Astrocyte (in vitro differentiated cells and primary cell): ENCODE measurements around the gene PRSS16. TPM values are rescaled to one million over a fixed set of nuclear protein-coding genes. Genes with fewer than 3 reads are reported as not detected.
A peak's percentile ranks its signal among the peaks of the same experiment; 100 is the strongest.

Experiments
- DNase-seq: peaks from one replicate; pipeline ENCODE4 v3.0.0-alpha.2; 2010; ENCODE audit warnings: low read depth
- FAIRE-seq: peaks from 2 replicates; lab custom pipeline; 2011; peaks lifted over from hg19 to GRCh38; lab: Jason Lieb, UNC
- H2AFZ ChIP-seq: 2 replicates; pipeline ENCODE4 v1.6.0; 2012; ENCODE audit warnings: low read depth, low read length, inconsistent platforms
- H3K27ac ChIP-seq: 2 replicates; pipeline ENCODE4 v1.5.1; 2011; ENCODE audit warnings: low read depth, low read length, inconsistent platforms
- H3K27me3 ChIP-seq: 2 replicates; pipeline ENCODE4 v1.6.0; 2011; ENCODE audit warnings: low read length, inconsistent platforms; ENCODE audit not compliant: insufficient read depth
- H3K36me3 ChIP-seq: 2 replicates; pipeline ENCODE4 v1.5.1; 2011; ENCODE audit warnings: low read length, inconsistent platforms; ENCODE audit not compliant: insufficient read depth
- H3K4me1 ChIP-seq: 2 replicates; pipeline ENCODE4 v1.5.1; 2011; ENCODE audit warnings: low read length, inconsistent platforms; ENCODE audit not compliant: insufficient read depth
- H3K4me2 ChIP-seq: 2 replicates; pipeline ENCODE4 v1.6.0; 2012; ENCODE audit warnings: low read length, inconsistent platforms
- H3K4me3 ChIP-seq: 2 replicates; pipeline ENCODE4 v1.5.1; 2011; ENCODE audit warnings: low read depth, mild to moderate bottlenecking, low read length, inconsistent platforms; ENCODE audit not compliant: insufficient read depth
- H3K79me2 ChIP-seq: 2 replicates; pipeline ENCODE4 v1.6.0; 2012; ENCODE audit warnings: mild to moderate bottlenecking, low read length, inconsistent platforms; ENCODE audit not compliant: insufficient read depth
- H3K9ac ChIP-seq: 2 replicates; pipeline ENCODE4 v1.6.0; 2012; ENCODE audit warnings: mild to moderate bottlenecking, low read length, inconsistent platforms
- H3K9me3 ChIP-seq: 2 replicates; pipeline ENCODE4 v1.5.1; 2012; ENCODE audit warnings: low read depth, mild to moderate bottlenecking, low read length, inconsistent platforms; ENCODE audit not compliant: insufficient read depth
- H4K20me1 ChIP-seq: 2 replicates; pipeline ENCODE4 v1.6.0; 2012; ENCODE audit warnings: low read length, inconsistent platforms; ENCODE audit not compliant: insufficient read depth
- H3K27ac Mint-ChIP-seq: one replicate; pipeline ENCODE4 v1.8.0; 2021; ENCODE audit warnings: mild to moderate bottlenecking, mixed read lengths; ENCODE audit not compliant: unreplicated experiment
- H3K27me3 Mint-ChIP-seq: one replicate; pipeline ENCODE4 v1.8.0; 2021; ENCODE audit warnings: low read depth, mixed read lengths; ENCODE audit not compliant: unreplicated experiment
- H3K36me3 Mint-ChIP-seq: one replicate; pipeline ENCODE4 v1.8.0; 2021; ENCODE audit warnings: low read depth, mixed read lengths; ENCODE audit not compliant: unreplicated experiment
- H3K4me1 Mint-ChIP-seq: one replicate; pipeline ENCODE4 v1.8.0; 2021; ENCODE audit warnings: low read depth, mixed read lengths; ENCODE audit not compliant: unreplicated experiment
- H3K4me3 Mint-ChIP-seq: one replicate; pipeline ENCODE4 v1.8.0; 2021; ENCODE audit warnings: mild to moderate bottlenecking, moderate library complexity, mixed read lengths; ENCODE audit not compliant: unreplicated experiment
- H3K9me3 Mint-ChIP-seq: one replicate; pipeline ENCODE4 v1.8.0; 2021; ENCODE audit warnings: mild to moderate bottlenecking, mixed read lengths; ENCODE audit not compliant: unreplicated experiment
- EZH2 ChIP-seq: IDR thresholded peaks from 2 replicates; pipeline ENCODE4 v1.6.1; 2012; ENCODE audit warnings: mild to moderate bottlenecking, low read length, inconsistent platforms; ENCODE audit not compliant: insufficient read depth
- total RNA-seq: library from RNA; stranded (reverse); gene quantifications from 2 replicates; pipeline ENCODE4 v1.2.1, GENCODE V29; 2021
- TF ChIP-seq, protein P1 (sequence below): IDR thresholded peaks from 2 replicates; pipeline ENCODE4 v1.5.1; 2011; ENCODE audit warnings: low read depth, mild to moderate bottlenecking, inconsistent platforms, low read length, moderate library complexity; ENCODE audit not compliant: insufficient read depth

Gene PRSS16
- total RNA-seq, 1 donor from 2014 or later = 2.3 TPM

GRCh38 chr6:27290065-27290849, 42.8 kb downstream of the PRSS16 start:
- no peak overlapping the region for H3K9ac ChIP-seq
- no peaks in the 10 kb centered on the region for H3K36me3 ChIP-seq
- H3K9me3 Mint-ChIP-seq = no peaks in the 10 kb centered on the region
- peaks cover 12% of the 10 kb centered on the region for H3K4me1 Mint-ChIP-seq
- H3K27me3 Mint-ChIP-seq = peaks cover 24% of the 10 kb centered on the region
- DNase-seq (peak; percentile 31), FAIRE-seq (peak; percentile 20)
- H3K4me2 ChIP-seq = peak overlapping the region; percentile 60
- no peaks in the 10 kb centered on the region for H4K20me1 ChIP-seq
- H3K27me3 ChIP-seq = peaks cover 47% of the 10 kb centered on the region
- no peak for TF ChIP-seq EZH2
- TF ChIP-seq, protein P1, sequence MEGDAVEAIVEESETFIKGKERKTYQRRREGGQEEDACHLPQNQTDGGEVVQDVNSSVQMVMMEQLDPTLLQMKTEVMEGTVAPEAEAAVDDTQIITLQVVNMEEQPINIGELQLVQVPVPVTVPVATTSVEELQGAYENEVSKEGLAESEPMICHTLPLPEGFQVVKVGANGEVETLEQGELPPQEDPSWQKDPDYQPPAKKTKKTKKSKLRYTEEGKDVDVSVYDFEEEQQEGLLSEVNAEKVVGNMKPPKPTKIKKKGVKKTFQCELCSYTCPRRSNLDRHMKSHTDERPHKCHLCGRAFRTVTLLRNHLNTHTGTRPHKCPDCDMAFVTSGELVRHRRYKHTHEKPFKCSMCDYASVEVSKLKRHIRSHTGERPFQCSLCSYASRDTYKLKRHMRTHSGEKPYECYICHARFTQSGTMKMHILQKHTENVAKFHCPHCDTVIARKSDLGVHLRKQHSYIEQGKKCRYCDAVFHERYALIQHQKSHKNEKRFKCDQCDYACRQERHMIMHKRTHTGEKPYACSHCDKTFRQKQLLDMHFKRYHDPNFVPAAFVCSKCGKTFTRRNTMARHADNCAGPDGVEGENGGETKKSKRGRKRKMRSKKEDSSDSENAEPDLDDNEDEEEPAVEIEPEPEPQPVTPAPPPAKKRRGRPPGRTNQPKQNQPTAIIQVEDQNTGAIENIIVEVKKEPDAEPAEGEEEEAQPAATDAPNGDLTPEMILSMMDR = no peak
- peaks cover 1% of the 10 kb centered on the region for H3K36me3 Mint-ChIP-seq
- H3K9me3 ChIP-seq = peaks cover 4% of the 10 kb centered on the region
- H2AFZ ChIP-seq = peak overlapping the region; percentile 11
- peak overlapping the region; percentile 54 for H3K4me3 Mint-ChIP-seq
- peaks cover 7% of the 10 kb centered on the region for H3K4me1 ChIP-seq
- peak overlapping the region; percentile 3 for H3K27ac Mint-ChIP-seq
- no peaks in the 10 kb centered on the region for H3K79me2 ChIP-seq
- H3K4me3 ChIP-seq = no peak overlapping the region
- H3K27ac ChIP-seq = no peak overlapping the region

GRCh38 chr6:27290850-27291208, 43.3 kb downstream of the PRSS16 start:
- DNase-seq = no peak
- FAIRE-seq = no peak
- Mint-ChIP-seq H3K4me1 (peaks cover 12% of the 10 kb centered on the region), H3K36me3 (peaks cover 1% of the 10 kb centered on the region), H3K9me3 (no peaks in the 10 kb centered on the region), H3K27ac (no peak overlapping the region), H3K4me3 (peak overlapping the region; percentile 54), H3K27me3 (peaks cover 21% of the 10 kb centered on the region)
- Histone ChIP-seq H3K27me3 (peaks cover 47% of the 10 kb centered on the region), H3K9me3 (peaks cover 4% of the 10 kb centered on the region), H3K4me3 (no peak overlapping the region), H3K79me2 (no peaks in the 10 kb centered on the region), H3K4me1 (peaks cover 7% of the 10 kb centered on the region), H3K36me3 (no peaks in the 10 kb centered on the region), H2AFZ (peak overlapping the region; percentile 11), H4K20me1 (no peaks in the 10 kb centered on the region), H3K9ac (no peak overlapping the region), H3K27ac (no peak overlapping the region), H3K4me2 (peak overlapping the region; percentile 60)
- TF ChIP-seq EZH2 = no peak
- TF ChIP-seq, protein P1 = no peak
